Stimulated activated CD8-positive, alpha-beta memory T cell treated with anti-CD3 and anti-CD28 coated beads, Interleukin-4, amount 100 ng/mL, for 48 hours (primary cell): Measurements from ENCODE around the gene ATP6V0D1.
"Not testable (repeated sequence)": the region's sequence is repeated elsewhere in the genome, so short reads cannot be mapped to it uniquely, and the experiment has no call there.

Source experiments
- DNase-seq: peaks from one replicate; pipeline ENCODE4 v3.0.0-alpha.2; 2020

Gene ATP6V0D1

GRCh38 chr16:67425061-67425460, 55.9 kb downstream of the ATP6V0D1 start:
- DNase-seq = no peak

GRCh38 chr16:67424261-67424615, 56.7 kb downstream of the ATP6V0D1 start:
- DNase-seq = no peak

- no peak for DNase-seq
Observed at GRCh38 chr16:67423611-67424260, 57.2 kb downstream of the ATP6V0D1 start.

- DNase-seq = no peak
Observed at GRCh38 chr16:67423015-67423414, 57.9 kb downstream of the ATP6V0D1 start.

GRCh38 chr16:67421030-67421429, 59.9 kb downstream of the ATP6V0D1 start:
- DNase-seq = no peak

- DNase-seq = no peak
Observed at GRCh38 chr16:67419931-67420330, 61.0 kb downstream of the ATP6V0D1 start.

GRCh38 chr16:67419502-67419901, 61.5 kb downstream of the ATP6V0D1 start:
- no peak for DNase-seq

- no peak for DNase-seq
Observed at GRCh38 chr16:67417333-67418061, 63.5 kb downstream of the ATP6V0D1 start.

GRCh38 chr16:67415872-67416793, 64.8 kb downstream of the ATP6V0D1 start, which contains the start of gene ZDHHC1:
ZDHHC1 (minus strand) TSS chr16:67416477; CDS start chr16:67407775, 8,702 bp downstream.
- DNase-seq = peak; percentile 79

GRCh38 chr16:67415421-67415820, 65.5 kb downstream of the ATP6V0D1 start:
- DNase-seq = not testable (repeated sequence)

GRCh38 chr16:67413978-67414911, 66.7 kb downstream of the ATP6V0D1 start:
- no peak for DNase-seq

GRCh38 chr16:67412294-67412693, 68.7 kb downstream of the ATP6V0D1 start:
- DNase-seq = no peak

GRCh38 chr16:67411339-67411738, 69.6 kb downstream of the ATP6V0D1 start:
- DNase-seq = no peak

- no peak for DNase-seq
Observed at GRCh38 chr16:67409631-67410030, 71.3 kb downstream of the ATP6V0D1 start.

GRCh38 chr16:67407788-67408452, 73.0 kb downstream of the ATP6V0D1 start:
- DNase-seq = no peak

GRCh38 chr16:67407176-67407787, 73.7 kb downstream of the ATP6V0D1 start:
- no peak for DNase-seq

GRCh38 chr16:67406111-67406971, 74.6 kb downstream of the ATP6V0D1 start:
- DNase-seq = no peak

- no peak for DNase-seq
Observed at GRCh38 chr16:67405336-67405735, 75.6 kb downstream of the ATP6V0D1 start.

- DNase-seq = no peak
Observed at GRCh38 chr16:67404740-67405226, 76.2 kb downstream of the ATP6V0D1 start.

- no peak for DNase-seq
Observed at GRCh38 chr16:67403976-67404555, 76.9 kb downstream of the ATP6V0D1 start.
